AG04450 (cell line): Measurements from ENCODE around the gene POFUT2. TPM values are rescaled to one million over a fixed set of nuclear protein-coding genes. Genes with fewer than 3 reads are reported as not detected.

ENCODE experiments used
- CTCF ChIA-PET: fragments of 300-600, 350-600 bp; formaldehyde crosslinking; extraction: SDS; loops from one replicate; lab custom pipeline; 2022; ENCODE audit warnings: antibody characterized with exemption, inconsistent platforms; lab: Charles Lee
- POLR2A ChIA-PET: fragments of 350-600 bp; formaldehyde crosslinking; extraction: SDS; loops from one replicate; lab custom pipeline; 2021; ENCODE audit warnings: antibody characterized with exemption, inconsistent platforms; lab: Yijun Ruan, JAX
- DNase-seq: peaks from one replicate; pipeline ENCODE4 v3.0.0-alpha.2; 2011; ENCODE audit warnings: low read depth, low spot score
- H3K27ac ChIP-seq: one replicate; pipeline ENCODE4 v1.5.1; 2012; ENCODE audit warnings: low read depth, low read length, control low read depth
- H3K27me3 ChIP-seq: one replicate; pipeline ENCODE4 v1.6.0; 2012; ENCODE audit warnings: low read length; ENCODE audit not compliant: control insufficient read depth, insufficient read depth
- H3K4me3 ChIP-seq: 2 replicates; pipeline ENCODE4 v1.5.1; 2011; ENCODE audit warnings: mild to moderate bottlenecking, low read depth, low read length, control low read depth
- H3K9me3 ChIP-seq: 2 replicates; pipeline ENCODE4 v1.5.1; 2012; ENCODE audit warnings: low read length; ENCODE audit not compliant: control insufficient read depth, insufficient read depth
- CTCF ChIP-seq: IDR thresholded peaks from 2 replicates; pipeline ENCODE4 v1.5.1; 2011; ENCODE audit warnings: low read depth, low read length, control low read depth, inconsistent platforms
- polyA plus RNA-seq: library from polyadenylated mRNA; depleted of rRNA; stranded (reverse); fragments of >200 nt; gene quantifications from 2 replicates; pipeline ENCODE4 v1.2.3, GENCODE V29; 2011

Gene POFUT2
- polyA plus RNA-seq, 1 experiment: 35.5 TPM

GRCh38 chr21:45322960-45323461 lies 35.3 kb upstream of the POFUT2 start:
- POLR2A ChIA-PET: no interaction called here
- no peak for DNase-seq
- CTCF ChIA-PET: interaction anchor here (0.9 to 1.6 kb wide), 2 partner anchors 14 kb away, joined by 3 to 5 read pairs; no protein-coding TSS in a partner anchor
- Histone ChIP-seq H3K27me3 (no peaks in the 10 kb centered on the region), H3K9me3 (peaks cover 3% of the 10 kb centered on the region; the same call in 1 of the 2 replicates), H3K4me3 (no peak overlapping the region), H3K27ac (no peak overlapping the region)
- no peak for TF ChIP-seq CTCF

- TF ChIP-seq CTCF: no peak
- Histone ChIP-seq H3K9me3 (peaks cover 3% of the 10 kb centered on the region; the same call in 1 of the 2 replicates), H3K27me3 (no peaks in the 10 kb centered on the region), H3K27ac (no peak overlapping the region), H3K4me3 (no peak overlapping the region)
- POLR2A ChIA-PET: no interaction called here
- CTCF ChIA-PET: interaction anchor here (0.6 to 0.9 kb wide), 2 partner anchors 13 to 1313 kb away, joined by 3 read pairs; partner anchors contain the start of gene PRMT2
- DNase-seq: no peak
Observed at GRCh38 chr21:45322231-45322959, 34.7 kb upstream of the POFUT2 start.

GRCh38 chr21:45320261-45321025 lies 32.7 kb upstream of the POFUT2 start:
- peaks cover 3% of the 10 kb centered on the region; the same call in 1 of the 2 replicates for H3K9me3 ChIP-seq
- no peak overlapping the region for H3K4me3 ChIP-seq
- H3K27ac ChIP-seq: no peak overlapping the region
- ChIA-PET POLR2A (no interaction called here), CTCF (interaction anchor here (0.9 kb wide), 1 partner anchor 12 kb away, joined by 5 read pairs; no protein-coding TSS in a partner anchor)
- H3K27me3 ChIP-seq: no peaks in the 10 kb centered on the region
- DNase-seq: no peak
- no peak for TF ChIP-seq CTCF

GRCh38 chr21:45319461-45320211 lies 31.9 kb upstream of the POFUT2 start:
- ChIA-PET CTCF (interaction anchor here (0.9 kb wide), 1 partner anchor 11 kb away, joined by 5 read pairs; no protein-coding TSS in a partner anchor), POLR2A (interaction anchor here (0.6 kb wide), 1 partner anchor 32 kb away, joined by 6 read pairs; the partner anchor contains the start of gene POFUT2)
- H3K27ac ChIP-seq: no peak overlapping the region
- H3K4me3 ChIP-seq: no peak overlapping the region
- H3K27me3 ChIP-seq: no peaks in the 10 kb centered on the region
- DNase-seq: no peak
- no peak for TF ChIP-seq CTCF
- H3K9me3 ChIP-seq: peaks cover 3% of the 10 kb centered on the region; the same call in 1 of the 2 replicates
